HEK293T (cell line): ENCODE results near the gene CD300LF.

Experiments
- CTCF ChIA-PET: fragments of 350-600 bp; formaldehyde crosslinking; extraction: SDS; loops from one replicate; lab custom pipeline; 2021; ENCODE audit warnings: antibody characterized with exemption, inconsistent platforms; lab: Yijun Ruan, JAX
- POLR2A ChIA-PET: fragments of 350-600 bp; formaldehyde crosslinking; extraction: SDS; loops from one replicate; lab custom pipeline; 2020; ENCODE audit warnings: antibody characterized with exemption, inconsistent platforms; lab: Yijun Ruan, JAX
- DNase-seq: peaks from one replicate; pipeline ENCODE4 v3.0.0; 2012; ENCODE audit warnings: mixed read lengths; ENCODE audit errors: extremely low spot score
- ARNT ChIP-seq: fragments of 450-650 bp; IDR thresholded peaks from 2 replicates; pipeline ENCODE4 v1.6.1; 2017; ENCODE audit warnings: mild to moderate bottlenecking
- BHLHE40 ChIP-seq: fragments of 450-650 bp; IDR thresholded peaks from 2 replicates; pipeline ENCODE4 v1.6.1; 2016; ENCODE audit warnings: mild to moderate bottlenecking, moderate library complexity, borderline replicate concordance
- CTBP1 ChIP-seq: fragments of 450-650 bp; IDR thresholded peaks from 2 replicates; pipeline ENCODE4 v1.6.1; 2016; ENCODE audit warnings: borderline replicate concordance
- ELF4 ChIP-seq: fragments of 450-650 bp; IDR thresholded peaks from 2 replicates; pipeline ENCODE4 v1.6.1; 2017; ENCODE audit warnings: antibody characterized with exemption
- FOXA1 ChIP-seq: fragments of 450-650 bp; IDR thresholded peaks from 2 replicates; pipeline ENCODE4 v1.6.1; 2016; ENCODE audit warnings: mild to moderate bottlenecking
- FOXK2 ChIP-seq: fragments of 450-650 bp; IDR thresholded peaks from 2 replicates; pipeline ENCODE4 v1.6.1; 2016; ENCODE audit warnings: mild to moderate bottlenecking
- FOXM1 ChIP-seq: fragments of 450-650 bp; IDR thresholded peaks from 2 replicates; pipeline ENCODE4 v1.6.1; 2017; ENCODE audit warnings: mild to moderate bottlenecking, borderline replicate concordance
- HDGF ChIP-seq: fragments of 450-650 bp; IDR thresholded peaks from 2 replicates; pipeline ENCODE4 v1.6.1; 2017; ENCODE audit warnings: antibody characterized with exemption, borderline replicate concordance
- L3MBTL2 ChIP-seq: fragments of 450-650 bp; conservative IDR thresholded peaks from 2 replicates; pipeline ENCODE4 v1.6.1; 2016; ENCODE audit warnings: mild to moderate bottlenecking
- LEF1 ChIP-seq: fragments of 450-650 bp; IDR thresholded peaks from 2 replicates; pipeline ENCODE4 v1.6.1; 2017; ENCODE audit warnings: mild to moderate bottlenecking, borderline replicate concordance
- NFRKB ChIP-seq: fragments of 450-650 bp; IDR thresholded peaks from 2 replicates; pipeline ENCODE4 v1.6.1; 2016; ENCODE audit warnings: mild to moderate bottlenecking, moderate library complexity
- SP1 ChIP-seq: fragments of 450-650 bp; IDR thresholded peaks from 2 replicates; pipeline ENCODE4 v1.6.1; 2017
- SUZ12 ChIP-seq: fragments of 450-650 bp; IDR thresholded peaks from 2 replicates; pipeline ENCODE4 v1.6.1; 2016; ENCODE audit warnings: mild to moderate bottlenecking
- TARDBP ChIP-seq: fragments of 450-650 bp; IDR thresholded peaks from 2 replicates; pipeline ENCODE4 v1.6.1; 2016
- ZNF384 ChIP-seq: fragments of 450-650 bp; IDR thresholded peaks from 2 replicates; pipeline ENCODE4 v1.6.1; 2016
- TF ChIP-seq, protein P1 (sequence below): fragments of 450-650 bp; IDR thresholded peaks from 2 replicates; pipeline ENCODE4 v1.6.1; 2016

CD300LF gene

DNA sequence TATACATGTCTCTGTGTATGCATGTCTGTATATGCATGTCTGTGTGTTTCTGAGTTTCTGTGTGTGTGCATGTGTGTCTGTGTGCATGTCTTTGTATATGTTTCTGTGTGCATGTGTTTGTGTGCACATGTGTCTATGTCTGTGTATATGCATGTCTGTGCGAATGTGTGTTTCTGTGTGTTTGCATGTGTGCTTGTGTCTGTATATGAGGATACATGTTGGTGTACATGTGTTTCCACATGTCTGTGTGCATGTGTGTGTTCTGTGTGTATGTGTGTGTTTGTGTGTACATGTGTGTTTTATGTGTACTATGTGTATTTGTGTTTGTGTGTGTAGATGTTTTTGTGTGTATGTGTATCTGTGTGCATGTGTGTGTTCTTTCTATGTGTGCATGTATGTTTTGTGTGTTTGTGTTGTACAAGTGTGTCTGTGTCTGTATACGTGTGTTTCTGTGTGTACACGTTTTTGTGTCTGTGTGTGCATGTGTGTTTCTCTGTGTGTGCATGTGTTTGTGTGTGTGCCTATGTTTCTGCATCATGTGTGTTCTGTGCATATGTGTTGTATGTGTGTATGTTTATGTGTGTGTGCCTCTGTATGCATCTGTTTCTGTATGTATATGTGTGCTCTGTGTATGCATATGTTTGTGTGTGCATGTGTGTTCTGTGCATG lies 15.4 kb upstream of the CD300LF start:
- ChIA-PET CTCF (no interaction called here), POLR2A (no interaction called here)
- no peak for TF ChIP-seq ARNT
- no peak for TF ChIP-seq LEF1
- no peak for TF ChIP-seq FOXK2
- no peak for TF ChIP-seq CTBP1
- TF ChIP-seq SUZ12: no peak
- TF ChIP-seq SP1: no peak
- TF ChIP-seq NFRKB: no peak
- TF ChIP-seq ZNF384: no peak
- TF ChIP-seq, protein P1, sequence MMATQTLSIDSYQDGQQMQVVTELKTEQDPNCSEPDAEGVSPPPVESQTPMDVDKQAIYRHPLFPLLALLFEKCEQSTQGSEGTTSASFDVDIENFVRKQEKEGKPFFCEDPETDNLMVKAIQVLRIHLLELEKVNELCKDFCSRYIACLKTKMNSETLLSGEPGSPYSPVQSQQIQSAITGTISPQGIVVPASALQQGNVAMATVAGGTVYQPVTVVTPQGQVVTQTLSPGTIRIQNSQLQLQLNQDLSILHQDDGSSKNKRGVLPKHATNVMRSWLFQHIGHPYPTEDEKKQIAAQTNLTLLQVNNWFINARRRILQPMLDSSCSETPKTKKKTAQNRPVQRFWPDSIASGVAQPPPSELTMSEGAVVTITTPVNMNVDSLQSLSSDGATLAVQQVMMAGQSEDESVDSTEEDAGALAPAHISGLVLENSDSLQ: no peak
- no peak for TF ChIP-seq L3MBTL2
- TF ChIP-seq BHLHE40: no peak
- TF ChIP-seq HDGF: no peak
- no peak for TF ChIP-seq FOXM1
- no peak for TF ChIP-seq ELF4
- DNase-seq: no peak

DNA sequence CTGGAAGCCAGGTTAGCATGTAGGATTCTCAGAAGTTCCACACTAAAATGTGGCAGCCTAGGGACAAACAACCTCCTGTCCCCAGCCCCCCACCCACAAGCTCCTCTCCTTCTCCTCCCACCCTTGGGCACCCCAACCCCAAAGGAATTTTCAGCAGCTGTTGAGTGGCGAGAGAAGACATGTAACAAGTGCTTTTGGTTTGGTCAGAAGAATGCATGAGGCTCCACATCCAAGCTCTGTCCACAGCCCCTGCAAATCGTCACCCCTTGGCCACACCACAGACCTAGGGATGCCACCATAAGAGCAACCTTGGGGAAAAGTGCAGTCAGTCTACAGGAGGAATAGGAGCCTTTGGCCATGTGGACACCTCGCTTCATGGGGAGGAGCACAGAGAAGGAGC lies 12.4 kb upstream of the CD300LF start:
- CTCF ChIA-PET: interaction anchor here (1.2 kb wide), 1 partner anchor 11 kb away, joined by 4 read pairs; no protein-coding TSS in a partner anchor
- POLR2A ChIA-PET: interaction anchor here (1.0 kb wide), 1 partner anchor 22 kb away, joined by 4 read pairs; no protein-coding TSS in a partner anchor

DNA sequence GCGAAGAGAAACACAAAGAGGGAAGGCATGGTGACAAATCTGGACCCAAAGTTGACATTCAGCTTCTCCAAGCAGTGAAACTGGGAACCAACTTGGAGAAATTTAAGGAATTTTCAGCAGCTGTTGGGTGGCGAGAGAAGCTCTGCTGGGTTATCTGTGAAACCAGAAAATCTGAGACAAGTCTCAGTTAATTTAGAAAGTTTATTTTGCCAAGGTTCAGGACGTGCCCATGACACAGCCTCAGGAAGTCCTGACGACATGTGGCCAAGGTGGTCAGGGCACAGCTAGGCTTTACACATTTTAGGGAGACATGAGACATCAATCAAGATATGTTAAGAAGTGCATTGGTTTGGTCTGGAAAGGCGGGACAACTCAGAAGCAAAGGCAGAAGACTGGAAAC lies 11.2 kb upstream of the CD300LF start:
- ChIA-PET POLR2A (no interaction called here), CTCF (no interaction called here)
- TF ChIP-seq, protein P1: no peak
- TF ChIP-seq ARNT (no peak), L3MBTL2 (no peak), FOXK2 (no peak), CTBP1 (no peak), FOXA1 (no peak), NFRKB (no peak), TARDBP (no peak), SUZ12 (no peak), BHLHE40 (no peak), ZNF384 (no peak), ELF4 (no peak), SP1 (no peak), HDGF (no peak), LEF1 (no peak), FOXM1 (no peak)
- no peak for DNase-seq

More for the DNA sequence above, 12.4 kb upstream of the CD300LF start:
- no peak for DNase-seq
- no peak for TF ChIP-seq FOXA1
- TF ChIP-seq, protein P1: no peak

DNA sequence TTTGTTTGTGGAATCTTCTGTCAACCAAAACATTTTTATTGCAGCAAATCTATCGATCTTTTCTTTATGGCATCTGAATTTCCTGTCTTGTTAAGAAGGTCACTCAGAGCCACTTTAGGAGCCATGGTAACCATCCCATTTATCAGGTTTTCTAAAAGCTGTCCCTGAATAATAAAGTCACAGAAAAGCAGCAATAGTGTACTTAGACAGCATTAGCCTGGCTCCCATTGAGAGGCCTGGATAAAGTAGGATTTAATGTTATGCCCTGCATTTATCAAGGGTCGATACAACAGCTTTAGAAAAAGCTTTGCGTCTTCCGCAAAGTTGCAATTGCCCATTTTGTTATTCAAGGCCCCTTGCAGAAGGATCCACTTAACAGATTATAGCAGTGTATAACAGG lies 10.1 kb upstream of the CD300LF start:
- CTCF ChIA-PET: no interaction called here
- TF ChIP-seq CTBP1: no peak
- no peak for TF ChIP-seq FOXM1
- TF ChIP-seq SUZ12: no peak
- TF ChIP-seq ARNT: no peak
- TF ChIP-seq NFRKB: no peak
- TF ChIP-seq FOXK2: no peak
- no peak for TF ChIP-seq HDGF
- TF ChIP-seq ZNF384: no peak
- no peak for TF ChIP-seq SP1
- no peak for TF ChIP-seq ELF4
- no peak for TF ChIP-seq BHLHE40
- TF ChIP-seq L3MBTL2: no peak
- TF ChIP-seq FOXA1: no peak
- no peak for TF ChIP-seq TARDBP
- TF ChIP-seq, protein P1: no peak
- POLR2A ChIA-PET: no interaction called here
- DNase-seq: no peak

DNA sequence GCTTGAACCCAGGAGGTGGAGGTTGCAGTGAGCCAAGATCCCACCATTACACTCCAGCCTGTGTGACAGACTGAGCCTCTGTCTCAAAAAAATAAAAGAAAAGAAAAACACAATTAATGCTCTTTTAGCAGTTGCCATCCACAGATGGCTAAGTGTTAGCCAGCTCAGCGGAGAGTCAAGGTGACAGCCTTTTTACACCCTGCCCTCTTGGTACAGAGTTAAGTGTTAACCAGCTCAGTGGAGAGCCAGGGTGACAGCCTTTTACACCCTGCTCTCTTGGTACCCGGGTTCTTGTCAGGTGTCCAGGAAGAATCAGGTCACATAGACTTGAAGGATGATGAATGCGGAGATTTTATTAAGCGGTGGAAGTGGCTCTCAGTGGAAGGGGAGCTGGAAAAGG lies 7.8 kb upstream of the CD300LF start:
- CTCF ChIA-PET: no interaction called here
- TF ChIP-seq FOXM1: no peak
- TF ChIP-seq ARNT: no peak
- no peak for TF ChIP-seq ELF4
- TF ChIP-seq ZNF384: no peak
- no peak for TF ChIP-seq FOXA1
- no peak for TF ChIP-seq SUZ12
- no peak for TF ChIP-seq NFRKB
- no peak for TF ChIP-seq BHLHE40
- TF ChIP-seq, protein P1: no peak
- TF ChIP-seq FOXK2: no peak
- no peak for TF ChIP-seq L3MBTL2
- DNase-seq: no peak
- POLR2A ChIA-PET: interaction anchor here (1.3 kb wide), 1 partner anchor 18 kb away, joined by 3 read pairs; no protein-coding TSS in a partner anchor
